ENCODE results near the gene ADGRG7.

ADGRG7 gene

DNA sequence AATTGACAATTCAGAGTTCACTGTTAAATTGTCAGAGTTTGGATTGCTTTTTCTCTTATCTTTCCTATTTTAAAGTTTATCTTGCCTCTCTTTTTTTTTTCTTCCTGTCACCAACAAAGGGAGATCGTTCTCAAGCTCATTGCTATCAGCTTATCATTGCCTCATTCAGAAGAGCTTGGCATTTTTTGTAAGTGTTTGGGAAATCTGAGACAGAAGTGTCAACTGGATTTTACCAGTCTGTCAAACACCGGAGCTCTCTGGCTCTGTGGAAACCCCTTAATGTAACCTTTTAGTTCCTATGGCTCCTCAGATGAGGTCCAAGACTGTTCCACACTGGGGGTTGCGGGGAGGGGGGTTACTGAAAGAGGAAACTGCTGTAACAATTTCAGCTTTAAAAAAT lies 89.3 kb downstream of the ADGRG7 start:
- H3K27me3 ChIP-seq (ENCODE audit: insufficient read depth, low read depth), result no peaks in the 10 kb centered on the region
- H3K9ac ChIP-seq, result no peak overlapping the region
- H2AFZ ChIP-seq (ENCODE audit: low read depth), result no peak overlapping the region
- H4K20me1 ChIP-seq (ENCODE audit: insufficient read depth), result no peaks in the 10 kb centered on the region
- TF ChIP-seq, protein P1, sequence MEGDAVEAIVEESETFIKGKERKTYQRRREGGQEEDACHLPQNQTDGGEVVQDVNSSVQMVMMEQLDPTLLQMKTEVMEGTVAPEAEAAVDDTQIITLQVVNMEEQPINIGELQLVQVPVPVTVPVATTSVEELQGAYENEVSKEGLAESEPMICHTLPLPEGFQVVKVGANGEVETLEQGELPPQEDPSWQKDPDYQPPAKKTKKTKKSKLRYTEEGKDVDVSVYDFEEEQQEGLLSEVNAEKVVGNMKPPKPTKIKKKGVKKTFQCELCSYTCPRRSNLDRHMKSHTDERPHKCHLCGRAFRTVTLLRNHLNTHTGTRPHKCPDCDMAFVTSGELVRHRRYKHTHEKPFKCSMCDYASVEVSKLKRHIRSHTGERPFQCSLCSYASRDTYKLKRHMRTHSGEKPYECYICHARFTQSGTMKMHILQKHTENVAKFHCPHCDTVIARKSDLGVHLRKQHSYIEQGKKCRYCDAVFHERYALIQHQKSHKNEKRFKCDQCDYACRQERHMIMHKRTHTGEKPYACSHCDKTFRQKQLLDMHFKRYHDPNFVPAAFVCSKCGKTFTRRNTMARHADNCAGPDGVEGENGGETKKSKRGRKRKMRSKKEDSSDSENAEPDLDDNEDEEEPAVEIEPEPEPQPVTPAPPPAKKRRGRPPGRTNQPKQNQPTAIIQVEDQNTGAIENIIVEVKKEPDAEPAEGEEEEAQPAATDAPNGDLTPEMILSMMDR (conservative IDR thresholded peaks at IDR 0.05; ENCODE audit: low read depth, low read length), result no peak
- H3K4me2 ChIP-seq, result no peak overlapping the region
- H3K4me1 ChIP-seq (ENCODE audit: low read depth, poor library complexity, severe bottlenecking), result peaks cover 16% of the 10 kb centered on the region
- H3K4me3 ChIP-seq (IDR thresholded peaks at IDR 0.05; ENCODE audit: insufficient read depth, low read depth, low read length), result no peak overlapping the region
- no peak overlapping the region for H3K27ac ChIP-seq
- H3K79me2 ChIP-seq (ENCODE audit: insufficient read depth, low read depth), result no peaks in the 10 kb centered on the region
- no peaks in the 10 kb centered on the region for H3K36me3 ChIP-seq (ENCODE audit: insufficient read depth)

- Histone ChIP-seq H3K27me3 (ENCODE audit: insufficient read depth, low read depth) (no peaks in the 10 kb centered on the region), H3K27ac (no peak overlapping the region), H3K4me2 (no peak overlapping the region), H3K79me2 (ENCODE audit: insufficient read depth, low read depth) (no peaks in the 10 kb centered on the region), H3K36me3 (ENCODE audit: insufficient read depth) (no peaks in the 10 kb centered on the region), H4K20me1 (ENCODE audit: insufficient read depth) (no peaks in the 10 kb centered on the region), H3K4me1 (ENCODE audit: low read depth, poor library complexity, severe bottlenecking) (peaks cover 16% of the 10 kb centered on the region), H2AFZ (ENCODE audit: low read depth) (no peak overlapping the region), H3K9ac (no peak overlapping the region), H3K4me3 (IDR thresholded peaks at IDR 0.05; ENCODE audit: insufficient read depth, low read depth, low read length) (no peak overlapping the region)
- TF ChIP-seq, protein P1 (conservative IDR thresholded peaks at IDR 0.05; ENCODE audit: low read depth, low read length), result no peak
These were observed 91.3 kb downstream of the ADGRG7 start for GRCh38 chr3:100700708-100701107.

DNA sequence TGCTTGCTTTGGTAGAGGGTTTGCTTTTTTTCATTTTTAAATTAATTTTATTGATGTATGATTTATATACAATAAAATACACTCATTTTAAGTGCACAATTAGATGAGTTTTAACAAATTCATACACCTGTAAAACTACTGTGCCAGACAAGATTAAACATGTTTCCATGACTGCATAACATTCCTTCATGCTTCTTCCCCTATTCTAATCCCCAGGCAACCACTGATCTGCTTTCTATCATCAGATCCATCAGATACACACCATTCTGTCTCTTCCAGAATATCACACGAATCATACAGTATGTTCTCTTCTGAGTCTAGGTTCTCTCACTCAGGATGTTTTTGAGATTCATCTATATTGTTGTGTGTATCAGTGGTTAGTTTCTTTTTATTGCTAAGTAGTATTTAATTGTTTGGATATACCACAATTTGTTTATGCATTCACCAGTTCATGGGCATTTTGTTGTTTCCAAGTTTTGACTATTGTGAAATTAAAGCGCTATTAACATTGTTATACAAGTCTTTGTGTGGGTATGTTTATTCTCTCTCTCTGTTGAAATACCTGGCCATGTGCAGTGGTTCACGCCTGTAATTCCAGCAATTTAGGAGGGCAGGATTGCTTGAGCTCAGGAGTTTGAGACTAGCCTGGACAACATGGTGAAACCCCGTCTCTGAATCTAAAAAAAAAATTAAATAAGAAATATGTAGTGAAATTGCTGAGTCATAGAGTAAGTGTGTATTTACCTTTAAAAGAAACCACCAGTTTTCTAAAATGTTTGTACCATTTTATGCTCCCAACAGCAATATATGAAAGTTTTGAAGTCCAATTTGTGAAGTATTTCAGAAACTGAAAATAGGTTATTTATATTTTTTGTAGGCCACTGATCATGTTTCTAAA lies 92.9 kb downstream of the ADGRG7 start:
- peak overlapping the region; percentile 47 for H3K4me2 ChIP-seq
- no peak overlapping the region for H3K4me3 ChIP-seq (IDR thresholded peaks at IDR 0.05; ENCODE audit: insufficient read depth, low read depth, low read length)
- H3K27me3 ChIP-seq (ENCODE audit: insufficient read depth, low read depth), result no peaks in the 10 kb centered on the region
- no peaks in the 10 kb centered on the region for H3K79me2 ChIP-seq (ENCODE audit: insufficient read depth, low read depth)
- H3K4me1 ChIP-seq (ENCODE audit: low read depth, poor library complexity, severe bottlenecking), result peaks cover 16% of the 10 kb centered on the region
- H3K27ac ChIP-seq, result no peak overlapping the region
- no peaks in the 10 kb centered on the region for H3K36me3 ChIP-seq (ENCODE audit: insufficient read depth)
- TF ChIP-seq, protein P1 (conservative IDR thresholded peaks at IDR 0.05; ENCODE audit: low read depth, low read length), result no peak
- no peak overlapping the region for H3K9ac ChIP-seq
- peak overlapping the region; percentile 21; the same call in 1 of the 2 replicates for H2AFZ ChIP-seq (ENCODE audit: low read depth)
- H4K20me1 ChIP-seq (ENCODE audit: insufficient read depth), result no peaks in the 10 kb centered on the region

DNA sequence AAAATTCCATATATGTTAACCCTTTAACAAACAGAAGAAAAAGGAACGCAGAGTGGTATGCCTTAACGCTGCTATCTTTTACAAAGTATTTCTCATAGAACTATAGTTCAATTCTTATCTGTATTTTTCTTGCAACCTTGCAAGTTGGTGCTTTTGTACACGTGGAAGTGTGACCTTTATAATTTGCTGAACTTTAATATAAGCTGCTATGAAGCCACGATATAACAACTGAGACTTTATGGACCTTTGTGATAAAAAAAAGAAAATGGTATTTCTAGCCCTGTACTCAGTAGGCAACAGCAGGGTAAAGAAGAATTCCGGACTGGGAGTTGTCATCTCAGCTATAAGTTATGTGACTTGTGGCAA lies 93.6 kb downstream of the ADGRG7 start:
- Histone ChIP-seq H3K4me2 (peak overlapping the region; percentile 47; the same call in 1 of the 2 replicates), H3K27me3 (ENCODE audit: insufficient read depth, low read depth) (no peaks in the 10 kb centered on the region), H2AFZ (ENCODE audit: low read depth) (peak overlapping the region; percentile 21; the same call in 1 of the 2 replicates), H3K4me3 (IDR thresholded peaks at IDR 0.05; ENCODE audit: insufficient read depth, low read depth, low read length) (no peak overlapping the region), H3K4me1 (ENCODE audit: low read depth, poor library complexity, severe bottlenecking) (peaks cover 16% of the 10 kb centered on the region), H3K79me2 (ENCODE audit: insufficient read depth, low read depth) (no peaks in the 10 kb centered on the region), H3K36me3 (ENCODE audit: insufficient read depth) (no peaks in the 10 kb centered on the region), H3K9ac (no peak overlapping the region), H4K20me1 (ENCODE audit: insufficient read depth) (no peaks in the 10 kb centered on the region), H3K27ac (no peak overlapping the region)
- TF ChIP-seq, protein P1 (conservative IDR thresholded peaks at IDR 0.05; ENCODE audit: low read depth, low read length), result no peak
